Adrenal gland (tissue), 12 donors: Measurements from ENCODE around the gene ABCD4. TPM values are rescaled to one million over a fixed set of nuclear protein-coding genes. Genes with fewer than 3 reads are reported as not detected.

Source experiments
- DNase-seq, 7 donors: peaks; one replicate each; pipeline ENCODE4 v3.0.0-alpha.2; 2019 to 2020
- H3K27ac ChIP-seq, 5 donors: fragments of 200-600 bp; sonication (generic) in 4 of 5; 1 replicate in 3 of 5; 2 replicates in 2 of 5; pipeline versions ENCODE4 v1.5.1 to v1.8.0; 2016 to 2020; ENCODE audit warnings: mild to moderate bottlenecking in 1 of 5
- H3K27me3 ChIP-seq: fragments of 200-600 bp; 2 replicates; pipeline ENCODE4 v1.8.0; 2021
- H3K36me3 ChIP-seq, 2 donors: fragments of 200-600 bp; replicated peaks in 1 of 2; 1 replicate in 1 of 2; 2 replicates in 1 of 2; pipeline versions ENCODE4 v1.5.1 to v1.8.0; 2018 to 2022
- H3K4me1 ChIP-seq, 2 donors: fragments of 200-600 bp; replicated peaks in 1 of 2; 1 replicate in 1 of 2; 2 replicates in 1 of 2; pipeline versions ENCODE4 v1.5.1 to v1.8.0; 2018 to 2021
- H3K4me3 ChIP-seq, 4 donors: fragments of 200-600 bp; sonication (generic) in 3 of 4; one replicate each; pipeline ENCODE4 v1.5.1; 2016 to 2018
- H3K9me3 ChIP-seq, 3 donors: fragments of 200-600 bp; sonication (generic) in 1 of 3; replicated peaks in 1 of 3; 1 replicate in 2 of 3; 2 replicates in 1 of 3; pipeline versions ENCODE4 v1.5.1 to v1.8.0; 2016 to 2021
- POLR2A ChIP-seq, 2 donors: fragments of 450-650 bp; IDR thresholded peaks; one replicate each; pipeline ENCODE4 v1.6.1; 2017; ENCODE audit warnings: antibody characterized with exemption in 2 of 2, mild to moderate bottlenecking in 2 of 2, moderate library complexity in 1 of 2
- WGBS, 4 donors: extraction: QIAGEN DNeasy Blood & Tissue Kit in 2 of 4; methylation state at CpG; one replicate each; pipeline versions ENCODE4 v1.1.5 to v1.1.7; 2013 to 2017; 5-methylcytosine and 5-hydroxymethylcytosine counted together
- intact Hi-C, 2 donors: fragments of 100-400 bp; cut with DNase I; formaldehyde crosslinking; loops; one replicate each; pipeline versions ENCODE4 v1.14.1 to v1.15.0; 2022 to 2023
- polyA plus RNA-seq, 3 donors: library from polyadenylated mRNA; stranded (reverse); fragments of 200-250 nt in 2 of 3; fragments of 350-450 nt in 1 of 3; fragmentation: Illumina TruSeq in 1 of 3; extraction: RNeasy Lipid Tissue Mini Kit (QIAGEN cat#74804) in 1 of 3; gene quantifications; one replicate each; pipeline ENCODE4 v1.2.3, GENCODE V29; 2013 to 2014
- total RNA-seq, 9 donors: library from RNA; depleted of rRNA in 4 of 9; stranded (reverse); fragments of >200 nt in 4 of 9; fragments of 120-200 nt in 1 of 9; fragmentation: NEBNext Ultra II Directional in 1 of 9; extraction: Animal tissue kit (Norgen Biotek cat#: 25700) in 1 of 9; gene quantifications; one replicate each; pipeline versions ENCODE4 v1.1.0 to v1.2.4, GENCODE V29; 2013 to 2023
- TF ChIP-seq, protein P1 (sequence below), 6 experiments: fragments of 450-650 bp in 4 of 6; fragments of 200-600 bp in 2 of 6; sonication (generic) in 1 of 6; IDR thresholded peaks; 1 replicate in 5 of 6; 2 replicates in 1 of 6; pipeline versions ENCODE4 v1.5.1 to v1.8.0; 2016 to 2021; ENCODE audit warnings: antibody characterized with exemption in 6 of 6, mild to moderate bottlenecking in 2 of 6, moderate library complexity in 1 of 6
- donor health status: healthy with polysubstance abuse.
- donor health status: Bipolar disorder and iron deficiency.
- donor health status: DM: yes; HTN: yes; CAD: no.
- donor health status: DM: no; HTN: no; CAD: no.
- donor health status: DM: no; HTN: no; CAD: no.
- donor health status: DM: yes; HTN: yes; CAD: no.

ABCD4 gene
- total and polyA plus RNA-seq, 12 donors: 18.4 to 111 (median 57.9) TPM

DNA sequence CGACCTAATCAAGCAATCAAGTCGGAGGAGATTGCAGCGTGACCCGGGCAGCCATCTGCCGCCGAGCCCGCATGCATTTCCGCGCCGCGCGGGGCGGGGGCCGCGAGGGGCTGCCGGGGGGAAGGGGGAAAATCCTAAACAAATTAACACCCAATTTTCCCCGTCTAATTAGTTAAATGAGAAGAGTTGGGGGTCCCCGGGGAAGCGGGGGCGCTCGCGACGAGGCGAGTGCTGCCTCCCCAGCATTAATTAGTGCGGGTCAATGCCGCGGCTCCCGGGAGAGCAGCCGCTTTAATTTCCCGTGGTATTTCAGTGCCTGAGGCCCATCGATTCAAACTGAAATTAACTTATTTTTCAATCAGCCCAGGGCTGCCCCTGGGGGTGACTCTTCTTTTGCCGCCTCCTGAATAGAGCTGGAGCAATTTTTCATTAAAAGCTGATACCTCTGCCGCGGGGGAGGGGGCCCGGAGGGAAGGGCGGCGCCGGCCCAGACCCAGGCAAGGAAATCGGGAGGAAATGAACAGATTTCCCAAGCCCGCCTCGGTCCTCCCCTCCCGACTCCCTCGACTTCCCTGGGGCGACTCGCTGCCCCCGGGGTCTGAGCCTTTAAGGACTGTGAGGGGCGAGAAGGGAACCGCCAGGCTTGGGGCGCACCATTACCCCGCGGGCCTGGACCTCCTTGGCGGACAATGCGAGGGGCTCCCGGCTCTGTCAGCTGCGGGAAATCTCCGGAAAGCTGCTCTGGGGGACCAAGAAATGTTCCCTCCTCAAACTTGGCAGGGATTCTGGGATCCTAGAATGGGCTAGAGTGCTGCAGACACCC lies 44.6 kb downstream of the ABCD4 start:
- Histone ChIP-seq H3K9me3 (no peaks in the 10 kb centered on the region), H3K4me1 (peaks cover 0 to 15% of the 10 kb centered on the region in 2 donors), H3K36me3 (no peaks in the 10 kb centered on the region), H3K27me3 (no peaks in the 10 kb centered on the region), H3K27ac (no peak overlapping the region), H3K4me3 (peak overlapping the region in 3 of 4 donors; percentile 25 to 79 (median 49))
- 8 to 11% (median 10%) methylated on average over 39 to 56 of the region's 56 CpGs for WGBS, 4 donors
- no peak for DNase-seq
- no peak for TF ChIP-seq POLR2A (IDR thresholded peaks at IDR 0.05)
- TF ChIP-seq, protein P1, sequence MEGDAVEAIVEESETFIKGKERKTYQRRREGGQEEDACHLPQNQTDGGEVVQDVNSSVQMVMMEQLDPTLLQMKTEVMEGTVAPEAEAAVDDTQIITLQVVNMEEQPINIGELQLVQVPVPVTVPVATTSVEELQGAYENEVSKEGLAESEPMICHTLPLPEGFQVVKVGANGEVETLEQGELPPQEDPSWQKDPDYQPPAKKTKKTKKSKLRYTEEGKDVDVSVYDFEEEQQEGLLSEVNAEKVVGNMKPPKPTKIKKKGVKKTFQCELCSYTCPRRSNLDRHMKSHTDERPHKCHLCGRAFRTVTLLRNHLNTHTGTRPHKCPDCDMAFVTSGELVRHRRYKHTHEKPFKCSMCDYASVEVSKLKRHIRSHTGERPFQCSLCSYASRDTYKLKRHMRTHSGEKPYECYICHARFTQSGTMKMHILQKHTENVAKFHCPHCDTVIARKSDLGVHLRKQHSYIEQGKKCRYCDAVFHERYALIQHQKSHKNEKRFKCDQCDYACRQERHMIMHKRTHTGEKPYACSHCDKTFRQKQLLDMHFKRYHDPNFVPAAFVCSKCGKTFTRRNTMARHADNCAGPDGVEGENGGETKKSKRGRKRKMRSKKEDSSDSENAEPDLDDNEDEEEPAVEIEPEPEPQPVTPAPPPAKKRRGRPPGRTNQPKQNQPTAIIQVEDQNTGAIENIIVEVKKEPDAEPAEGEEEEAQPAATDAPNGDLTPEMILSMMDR (IDR thresholded peaks at IDR 0.05): peak in 1 of 6 experiments; percentile 1
- intact Hi-C loops: no loop called here

GRCh38 chr14:74257078-74257940 lies 45.4 kb downstream of the ABCD4 start:
- no peaks in the 10 kb centered on the region for H3K9me3 ChIP-seq
- no peak overlapping the region for H3K27ac ChIP-seq
- H3K4me3 ChIP-seq: peak overlapping the region in 3 of 4 donors; percentile 25 to 79 (median 49)
- WGBS, 4 donors: 3 to 4% (median 3%) methylated on average over 19 to 68 of the region's 68 CpGs
- intact Hi-C loops: no loop called here
- H3K36me3 ChIP-seq: no peaks in the 10 kb centered on the region
- no peak for TF ChIP-seq POLR2A (IDR thresholded peaks at IDR 0.05)
- TF ChIP-seq, protein P1 (IDR thresholded peaks at IDR 0.05): peak in 5 of 6 experiments; percentile 41 to 98 (median 82)
- peaks cover 0 to 15% of the 10 kb centered on the region in 2 donors for H3K4me1 ChIP-seq
- no peaks in the 10 kb centered on the region for H3K27me3 ChIP-seq
- DNase-seq: peak; percentile 28 to 59 (median 41)

- Histone ChIP-seq H3K4me3 (no peak overlapping the region), H3K27ac (no peak overlapping the region), H3K36me3 (no peaks in the 10 kb centered on the region), H3K4me1 (peaks cover 0 to 15% of the 10 kb centered on the region in 2 donors), H3K27me3 (no peaks in the 10 kb centered on the region), H3K9me3 (no peaks in the 10 kb centered on the region)
- intact Hi-C loops: no loop called here
- DNase-seq: no peak
- 60 to 89% (median 75%) methylated on average over 3 of the region's 3 CpGs for WGBS, 4 donors
- TF ChIP-seq, protein P1 (IDR thresholded peaks at IDR 0.05): no peak
- TF ChIP-seq POLR2A (IDR thresholded peaks at IDR 0.05): no peak
Observed at GRCh38 chr14:74255281-74255680, 47.5 kb downstream of the ABCD4 start.
